HFF-Myc (cell line): ENCODE measurements around the gene SCN10A.

Experiments used
- DNase-seq: peaks from one replicate; pipeline ENCODE4 v3.0.0-alpha.2; 2011; ENCODE audit warnings: low read depth; ENCODE audit errors: extremely low read depth
- H3K4me3 ChIP-seq: replicated peaks from 2 replicates; pipeline ENCODE4 v1.5.1; 2011; ENCODE audit warnings: low read depth, mild to moderate bottlenecking, control low read depth, low read length
- TF ChIP-seq, protein P1 (sequence below): IDR thresholded peaks from 2 replicates; pipeline ENCODE4 v1.5.1; 2012; ENCODE audit warnings: mild to moderate bottlenecking, low read depth, low read length, control low read depth; ENCODE audit errors: missing control alignments

Gene SCN10A

DNA sequence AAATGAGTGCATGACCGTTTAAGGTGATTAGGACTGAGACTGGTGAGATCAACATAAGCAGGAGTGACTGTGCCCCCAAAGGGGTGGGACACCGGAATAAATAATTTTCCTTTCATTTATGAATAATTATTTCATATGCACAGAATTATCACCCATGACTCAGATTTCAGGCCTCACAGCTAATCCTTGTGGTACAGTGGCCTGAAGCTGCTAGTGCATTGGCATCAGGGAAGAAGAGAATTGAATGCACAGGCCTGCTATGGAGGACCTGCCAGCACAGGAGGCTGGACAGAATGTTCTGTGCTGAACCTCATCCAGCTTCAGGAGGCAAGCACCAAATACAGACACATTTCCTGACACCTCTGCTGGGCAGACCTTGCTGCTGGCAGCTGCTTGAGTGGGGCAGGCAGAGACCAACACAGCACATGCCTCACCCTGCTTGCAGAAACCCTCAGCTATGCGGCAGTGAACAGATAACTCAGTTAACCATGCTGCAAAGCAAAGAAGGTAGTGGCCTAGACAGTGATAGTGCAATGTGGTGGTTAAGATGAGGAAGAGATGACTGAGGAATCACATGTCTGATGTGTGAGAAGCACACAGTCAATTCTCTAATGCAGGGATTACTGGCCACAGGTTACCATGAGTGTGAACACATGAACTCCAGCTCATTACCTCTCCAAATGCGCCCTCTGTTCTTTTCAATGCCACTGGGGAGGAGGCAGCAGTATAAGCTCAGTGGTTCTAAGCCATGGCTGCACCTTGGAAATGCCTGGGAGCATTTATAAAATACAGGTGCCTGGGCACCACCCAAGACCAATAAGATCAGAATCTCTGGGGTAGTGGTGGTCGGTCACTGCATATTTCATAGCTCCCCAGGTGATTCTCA, 98.4 kb downstream of the SCN10A start:
- TF ChIP-seq, protein P1, sequence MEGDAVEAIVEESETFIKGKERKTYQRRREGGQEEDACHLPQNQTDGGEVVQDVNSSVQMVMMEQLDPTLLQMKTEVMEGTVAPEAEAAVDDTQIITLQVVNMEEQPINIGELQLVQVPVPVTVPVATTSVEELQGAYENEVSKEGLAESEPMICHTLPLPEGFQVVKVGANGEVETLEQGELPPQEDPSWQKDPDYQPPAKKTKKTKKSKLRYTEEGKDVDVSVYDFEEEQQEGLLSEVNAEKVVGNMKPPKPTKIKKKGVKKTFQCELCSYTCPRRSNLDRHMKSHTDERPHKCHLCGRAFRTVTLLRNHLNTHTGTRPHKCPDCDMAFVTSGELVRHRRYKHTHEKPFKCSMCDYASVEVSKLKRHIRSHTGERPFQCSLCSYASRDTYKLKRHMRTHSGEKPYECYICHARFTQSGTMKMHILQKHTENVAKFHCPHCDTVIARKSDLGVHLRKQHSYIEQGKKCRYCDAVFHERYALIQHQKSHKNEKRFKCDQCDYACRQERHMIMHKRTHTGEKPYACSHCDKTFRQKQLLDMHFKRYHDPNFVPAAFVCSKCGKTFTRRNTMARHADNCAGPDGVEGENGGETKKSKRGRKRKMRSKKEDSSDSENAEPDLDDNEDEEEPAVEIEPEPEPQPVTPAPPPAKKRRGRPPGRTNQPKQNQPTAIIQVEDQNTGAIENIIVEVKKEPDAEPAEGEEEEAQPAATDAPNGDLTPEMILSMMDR = no peak
- no peak for DNase-seq
- H3K4me3 ChIP-seq = no peak overlapping the region

DNA sequence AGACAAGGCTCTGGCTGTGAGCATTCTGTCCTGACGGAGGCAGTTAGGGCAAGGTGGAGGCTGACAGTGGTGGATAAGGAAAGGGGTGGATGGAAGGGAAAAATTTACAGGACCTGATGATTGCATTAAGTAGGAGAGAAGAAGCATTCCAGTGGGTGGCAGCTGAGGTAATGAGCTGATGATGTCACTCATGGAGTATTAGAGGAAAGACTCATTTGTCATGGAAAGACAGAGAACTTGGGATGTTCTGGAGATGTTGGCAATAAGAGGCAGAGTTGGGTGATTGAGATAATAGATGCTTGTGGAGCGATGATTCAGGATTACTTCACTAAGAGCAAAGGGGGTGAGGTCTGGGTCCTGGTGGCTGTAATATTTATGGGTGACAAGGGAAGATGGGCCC, 102.9 kb downstream of the SCN10A start:
- TF ChIP-seq, protein P1 = no peak
- DNase-seq = no peak
- H3K4me3 ChIP-seq = no peak overlapping the region

DNA sequence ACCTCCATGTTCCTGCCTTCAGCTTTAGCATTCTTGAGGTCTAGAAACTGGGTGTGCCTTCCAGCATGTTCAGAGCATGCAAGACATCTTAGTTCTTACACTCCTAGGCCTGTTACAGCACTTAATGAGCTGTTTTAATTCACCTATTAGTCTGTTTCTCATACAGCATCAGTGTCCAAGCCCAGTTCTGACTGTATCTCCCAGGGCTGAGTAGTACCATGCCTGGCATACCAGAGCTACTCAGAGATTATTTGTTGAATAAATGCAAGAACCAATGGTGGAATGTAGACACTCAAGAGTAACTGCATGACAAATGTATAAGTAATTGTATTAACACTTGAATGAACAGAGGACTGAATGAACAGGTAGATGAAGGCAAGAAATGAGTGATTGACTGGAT, 104.7 kb downstream of the SCN10A start:
- no peak overlapping the region for H3K4me3 ChIP-seq
- TF ChIP-seq, protein P1 = no peak
- DNase-seq = no peak

DNA sequence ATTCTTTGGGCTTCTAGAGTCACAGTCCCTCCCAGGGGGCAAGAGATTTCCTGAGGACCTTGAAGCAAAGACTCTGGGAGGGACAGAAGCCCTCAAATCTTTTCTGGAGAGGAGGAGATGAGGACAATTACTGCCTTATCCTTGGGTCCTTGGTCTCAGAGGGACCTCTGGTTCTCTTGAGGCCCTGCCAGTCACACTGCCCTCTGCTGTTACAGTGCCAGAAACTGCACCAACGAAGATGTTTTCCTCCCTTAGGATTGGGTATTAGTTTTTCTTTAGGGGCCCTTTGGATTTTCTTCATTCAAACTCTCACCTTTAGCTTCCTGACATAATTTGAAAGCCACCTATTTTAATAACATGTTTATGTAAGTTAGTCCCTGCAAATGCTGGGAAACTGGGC, 108.3 kb downstream of the SCN10A start:
- TF ChIP-seq, protein P1 = peak; percentile 56
- DNase-seq = no peak

DNA sequence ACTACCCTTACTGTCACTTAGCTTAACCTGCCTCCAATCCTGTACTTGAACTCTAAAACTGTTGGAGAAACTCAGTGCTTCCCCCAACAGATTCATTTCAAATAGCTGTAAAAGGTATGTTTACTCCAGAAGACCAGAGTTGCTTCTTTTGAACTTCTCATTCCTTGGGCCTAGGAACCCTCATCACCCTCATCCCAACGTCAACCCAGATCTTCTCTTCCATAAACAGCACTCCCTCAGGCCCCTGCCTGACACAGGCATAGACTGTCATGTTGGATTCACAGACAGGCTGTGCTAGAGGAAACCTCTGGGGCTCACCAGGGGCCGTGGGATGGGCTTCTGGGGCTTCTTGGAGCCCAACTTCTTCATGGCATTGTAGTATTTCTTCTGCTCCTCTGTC, 109.1 kb downstream of the SCN10A start:
- TF ChIP-seq, protein P1 = no peak
- no peak for DNase-seq
- H3K4me3 ChIP-seq = no peak overlapping the region

More for the DNA sequence above, 108.3 kb downstream of the SCN10A start:
- H3K4me3 ChIP-seq = no peak overlapping the region

DNA sequence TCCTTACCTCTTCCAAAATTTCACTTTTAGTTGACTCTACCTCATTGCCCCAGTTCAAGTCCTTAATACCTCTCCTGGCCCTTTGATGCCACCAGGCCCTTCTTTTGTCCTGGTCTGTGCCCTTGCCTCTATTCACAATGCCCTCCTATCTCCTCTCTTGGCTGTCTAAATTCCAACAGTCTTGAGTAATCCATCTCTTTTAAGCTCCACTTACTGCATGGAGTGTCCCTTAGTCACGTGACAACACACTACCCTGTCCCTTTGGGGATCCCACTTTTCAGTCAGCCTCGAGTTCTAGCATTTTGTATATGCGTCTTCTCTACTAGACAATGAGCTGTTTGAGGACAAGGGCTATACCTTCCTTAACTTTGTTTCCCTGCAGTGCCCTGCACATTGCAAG, 113.8 kb downstream of the SCN10A start:
- TF ChIP-seq, protein P1 = no peak
- no peak overlapping the region for H3K4me3 ChIP-seq
- no peak for DNase-seq
